NCI-H774 (cell line): Measurements from ENCODE around the gene OPCML.
A peak's percentile ranks its signal among the peaks of the same experiment; 100 is the strongest.

ENCODE experiments used
- DNase-seq: peaks from one replicate; lab custom pipeline; 2025; lab: John Stamatoyannopoulos, UW

Gene OPCML

GRCh38 chr11:133072378-133072777 lies 459.9 kb downstream of the OPCML start:
- no peak for DNase-seq

- no peak for DNase-seq
Observed at GRCh38 chr11:133070791-133071190, 461.5 kb downstream of the OPCML start.

GRCh38 chr11:133070021-133070713 lies 462.1 kb downstream of the OPCML start:
- DNase-seq: no peak

- no peak for DNase-seq
Observed at GRCh38 chr11:133065847-133066485, 466.3 kb downstream of the OPCML start.

GRCh38 chr11:133064961-133065360 lies 467.3 kb downstream of the OPCML start:
- no peak for DNase-seq

- peak; percentile 77 for DNase-seq
Observed at GRCh38 chr11:133064152-133064877, 468.0 kb downstream of the OPCML start.

- no peak for DNase-seq
Observed at GRCh38 chr11:133058501-133058900, 473.8 kb downstream of the OPCML start.

- no peak for DNase-seq
Observed at GRCh38 chr11:133053124-133053776, 479.1 kb downstream of the OPCML start.

GRCh38 chr11:133052537-133052936 lies 479.8 kb downstream of the OPCML start:
- no peak for DNase-seq

- no peak for DNase-seq
Observed at GRCh38 chr11:133049244-133050019, 482.9 kb downstream of the OPCML start.

- no peak for DNase-seq
Observed at GRCh38 chr11:133048270-133048669, 484.0 kb downstream of the OPCML start.

- no peak for DNase-seq
Observed at GRCh38 chr11:133047771-133048115, 484.6 kb downstream of the OPCML start.

GRCh38 chr11:133047036-133047770 lies 485.1 kb downstream of the OPCML start:
- no peak for DNase-seq

GRCh38 chr11:133046252-133046651 lies 486.0 kb downstream of the OPCML start:
- no peak for DNase-seq

- no peak for DNase-seq
Observed at GRCh38 chr11:133041928-133042882, 490.1 kb downstream of the OPCML start.

GRCh38 chr11:133041181-133041580 lies 491.1 kb downstream of the OPCML start:
- DNase-seq: no peak

GRCh38 chr11:133040289-133040900 lies 491.9 kb downstream of the OPCML start:
- no peak for DNase-seq

GRCh38 chr11:133038850-133039249 lies 493.5 kb downstream of the OPCML start:
- no peak for DNase-seq

- DNase-seq: no peak
Observed at GRCh38 chr11:133034929-133035328, 497.4 kb downstream of the OPCML start.

- DNase-seq: no peak
Observed at GRCh38 chr11:133029107-133029506, 503.2 kb downstream of the OPCML start.
